AG04450 (cell line): ENCODE data around the gene HYDIN. TPM values are rescaled to one million over a fixed set of nuclear protein-coding genes. Genes with fewer than 3 reads are reported as not detected.

Experiments used
- CTCF ChIA-PET: fragments of 300-600, 350-600 bp; formaldehyde crosslinking; extraction: SDS; loops from one replicate; lab custom pipeline; 2022; ENCODE audit warnings: antibody characterized with exemption, inconsistent platforms; lab: Charles Lee
- POLR2A ChIA-PET: fragments of 350-600 bp; formaldehyde crosslinking; extraction: SDS; loops from one replicate; lab custom pipeline; 2021; ENCODE audit warnings: antibody characterized with exemption, inconsistent platforms; lab: Yijun Ruan, JAX
- DNase-seq: peaks from one replicate; pipeline ENCODE4 v3.0.0-alpha.2; 2011; ENCODE audit warnings: low read depth, low spot score
- H3K27ac ChIP-seq: one replicate; pipeline ENCODE4 v1.5.1; 2012; ENCODE audit warnings: low read depth, low read length, control low read depth
- H3K27me3 ChIP-seq: one replicate; pipeline ENCODE4 v1.6.0; 2012; ENCODE audit warnings: low read length; ENCODE audit not compliant: control insufficient read depth, insufficient read depth
- H3K4me3 ChIP-seq: 2 replicates; pipeline ENCODE4 v1.5.1; 2011; ENCODE audit warnings: mild to moderate bottlenecking, low read depth, low read length, control low read depth
- H3K9me3 ChIP-seq: 2 replicates; pipeline ENCODE4 v1.5.1; 2012; ENCODE audit warnings: low read length; ENCODE audit not compliant: control insufficient read depth, insufficient read depth
- CTCF ChIP-seq: IDR thresholded peaks from 2 replicates; pipeline ENCODE4 v1.5.1; 2011; ENCODE audit warnings: low read depth, low read length, control low read depth, inconsistent platforms
- polyA plus RNA-seq: library from polyadenylated mRNA; depleted of rRNA; stranded (reverse); fragments of >200 nt; gene quantifications from 2 replicates; pipeline ENCODE4 v1.2.3, GENCODE V29; 2011

HYDIN gene
- polyA plus RNA-seq, 1 experiment = 0.95 TPM

- CTCF ChIA-PET = no interaction called here
- no peak for DNase-seq
Observed at GRCh38 chr16:70800311-70800710, 430.2 kb downstream of the HYDIN start.

GRCh38 chr16:70796301-70796700 lies 434.2 kb downstream of the HYDIN start:
- Histone ChIP-seq H3K27ac (no peak overlapping the region), H3K4me3 (no peak overlapping the region), H3K9me3 (no peaks in the 10 kb centered on the region), H3K27me3 (no peaks in the 10 kb centered on the region)
- no peak for DNase-seq
- TF ChIP-seq CTCF = no peak
- CTCF ChIA-PET = no interaction called here
- POLR2A ChIA-PET = no interaction called here

More at GRCh38 chr16:70800311-70800710, 430.2 kb downstream of the HYDIN start:
- Histone ChIP-seq H3K9me3 (peaks cover 3% of the 10 kb centered on the region; the same call in 1 of the 2 replicates), H3K27me3 (no peaks in the 10 kb centered on the region), H3K27ac (no peak overlapping the region), H3K4me3 (peak overlapping the region; percentile 96)
- POLR2A ChIA-PET = interaction anchor here (1.5 kb wide), 1 partner anchor 22 kb away, joined by 4 read pairs; no protein-coding TSS in a partner anchor
- no peak for TF ChIP-seq CTCF

GRCh38 chr16:70795296-70795912 lies 435.1 kb downstream of the HYDIN start:
- Histone ChIP-seq H3K9me3 (no peaks in the 10 kb centered on the region), H3K4me3 (no peak overlapping the region), H3K27me3 (no peaks in the 10 kb centered on the region), H3K27ac (no peak overlapping the region)
- ChIA-PET POLR2A (no interaction called here), CTCF (interaction anchor here (0.7 kb wide), 1 partner anchor 107 kb away, joined by 3 read pairs; no protein-coding TSS in a partner anchor)
- no peak for TF ChIP-seq CTCF
- DNase-seq = no peak

- Histone ChIP-seq H3K4me3 (no peak overlapping the region), H3K27ac (no peak overlapping the region), H3K9me3 (no peaks in the 10 kb centered on the region), H3K27me3 (no peaks in the 10 kb centered on the region)
- CTCF ChIA-PET = no interaction called here
- POLR2A ChIA-PET = no interaction called here
- TF ChIP-seq CTCF = no peak
- DNase-seq = no peak
Observed at GRCh38 chr16:70793851-70794502, 436.5 kb downstream of the HYDIN start.

- ChIA-PET CTCF (no interaction called here), POLR2A (no interaction called here)
- no peak for TF ChIP-seq CTCF
- Histone ChIP-seq H3K9me3 (no peaks in the 10 kb centered on the region; the same call in 1 of the 2 replicates), H3K27me3 (no peaks in the 10 kb centered on the region), H3K27ac (no peak overlapping the region), H3K4me3 (no peak overlapping the region)
- DNase-seq = no peak
Observed at GRCh38 chr16:70790815-70791214, 439.7 kb downstream of the HYDIN start.
